ENCODE data around the gene BBX.
"Not testable (repeated sequence)": the region's sequence is repeated elsewhere in the genome, so short reads cannot be mapped to it uniquely, and the experiment has no call there.

The BBX gene

GRCh38 chr3:107682580-107682979 lies 159.8 kb downstream of the BBX start:
- DNase-seq (ENCODE audit: low read depth in 1 of 2, low spot score in 1 of 2): no peak

DNA sequence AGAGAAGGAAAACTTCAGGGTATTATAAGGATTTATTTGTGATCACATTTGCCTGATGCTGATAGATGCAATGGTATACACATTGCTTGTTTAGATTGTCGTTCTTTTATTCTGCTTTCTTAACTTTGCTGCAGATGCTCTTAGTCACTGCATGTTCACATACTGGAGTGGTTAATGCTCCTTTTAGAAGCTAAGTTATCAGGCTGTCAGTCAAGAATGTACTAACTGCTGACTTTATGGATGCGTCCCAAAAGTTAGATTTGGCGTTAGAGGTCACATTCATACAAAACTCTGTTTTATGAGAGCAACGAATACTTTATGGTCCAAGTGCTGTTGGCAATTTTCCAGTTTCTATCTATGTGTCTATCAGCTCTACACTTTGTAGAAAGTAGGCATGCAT lies 160.7 kb downstream of the BBX start:
- no peak for DNase-seq (ENCODE audit: low read depth in 1 of 2, low spot score in 1 of 2)

GRCh38 chr3:107684431-107684925 lies 161.7 kb downstream of the BBX start:
- no peak for DNase-seq (ENCODE audit: low read depth in 1 of 2, low spot score in 1 of 2)

DNA sequence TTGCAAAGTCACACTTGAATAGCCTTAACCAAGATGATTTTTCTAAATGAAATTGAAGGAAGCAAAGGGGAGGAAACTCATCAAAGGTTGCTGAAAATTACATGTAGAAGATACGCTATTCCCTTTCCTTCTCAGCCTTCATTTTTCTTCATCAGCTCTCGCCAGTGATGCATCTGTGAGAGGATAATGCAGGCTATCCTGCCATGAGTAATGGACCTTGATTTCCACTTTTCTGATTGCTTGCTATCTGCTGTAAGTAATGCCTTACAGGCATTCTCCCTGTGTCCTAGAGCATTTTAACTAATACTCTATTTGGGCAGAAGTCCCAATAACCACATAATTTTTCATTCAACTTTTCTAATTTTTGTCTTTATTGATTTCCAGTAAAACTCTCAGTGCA lies 162.6 kb downstream of the BBX start:
- no peak for DNase-seq (ENCODE audit: low read depth in 1 of 2, low spot score in 1 of 2)

DNA sequence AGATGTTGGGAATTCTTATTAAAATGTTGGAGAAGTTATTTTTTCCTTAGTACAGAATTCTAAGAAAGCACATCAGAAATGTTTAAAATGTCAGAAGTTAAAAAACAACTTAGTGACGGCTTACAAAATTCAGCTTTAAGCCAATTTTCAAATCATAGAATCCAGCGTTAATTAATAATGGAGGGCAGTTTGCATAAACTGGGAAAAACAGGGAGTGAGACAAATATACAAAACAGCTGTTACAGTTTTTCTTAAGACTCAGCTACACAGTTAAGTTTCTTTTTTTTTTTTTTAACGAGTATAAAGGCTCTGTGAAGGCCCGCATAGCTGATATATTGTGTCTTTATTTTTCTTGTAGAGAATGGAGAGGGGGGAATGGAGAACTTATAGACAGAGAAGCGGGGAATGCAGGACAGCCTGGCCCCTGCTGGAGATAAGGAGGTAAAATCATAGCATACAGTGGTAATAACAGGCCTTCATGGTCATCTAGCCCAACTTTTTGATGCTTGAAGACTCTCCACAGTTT lies 164.4 kb downstream of the BBX start:
- no peak for DNase-seq (ENCODE audit: low read depth in 1 of 2, low spot score in 1 of 2)

DNA sequence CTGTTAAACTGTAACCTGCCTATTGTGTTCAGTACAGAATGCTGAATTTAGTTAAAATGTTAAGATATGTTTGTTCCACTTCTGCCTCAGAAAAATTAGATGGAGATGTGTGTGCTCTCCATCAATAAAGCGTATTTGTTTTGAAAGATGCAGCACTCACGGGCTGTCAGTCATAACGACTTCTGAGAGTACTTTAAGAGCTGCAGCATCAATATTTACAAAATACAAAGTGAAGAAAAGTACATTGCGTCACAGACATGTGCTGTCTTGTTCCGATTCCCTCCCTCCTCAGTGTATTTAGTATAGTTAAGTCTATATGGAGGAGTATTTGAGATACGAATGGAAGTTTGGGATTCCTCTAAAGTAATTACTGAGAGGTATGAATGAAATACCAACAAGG lies 166.6 kb downstream of the BBX start:
- no peak for DNase-seq (ENCODE audit: low read depth in 1 of 2, low spot score in 1 of 2)

GRCh38 chr3:107690522-107691138 lies 167.9 kb downstream of the BBX start:
- peak in 1 of 2 donors; percentile 11 for DNase-seq (ENCODE audit: low read depth in 1 of 2, low spot score in 1 of 2)

- not testable (repeated sequence) for DNase-seq (ENCODE audit: low read depth in 1 of 2, low spot score in 1 of 2)
Measured at GRCh38 chr3:107691984-107692383, 169.2 kb downstream of the BBX start.

- not testable (repeated sequence) for DNase-seq (ENCODE audit: low read depth in 1 of 2, low spot score in 1 of 2)
Measured at GRCh38 chr3:107697348-107697747, 174.6 kb downstream of the BBX start.

DNA sequence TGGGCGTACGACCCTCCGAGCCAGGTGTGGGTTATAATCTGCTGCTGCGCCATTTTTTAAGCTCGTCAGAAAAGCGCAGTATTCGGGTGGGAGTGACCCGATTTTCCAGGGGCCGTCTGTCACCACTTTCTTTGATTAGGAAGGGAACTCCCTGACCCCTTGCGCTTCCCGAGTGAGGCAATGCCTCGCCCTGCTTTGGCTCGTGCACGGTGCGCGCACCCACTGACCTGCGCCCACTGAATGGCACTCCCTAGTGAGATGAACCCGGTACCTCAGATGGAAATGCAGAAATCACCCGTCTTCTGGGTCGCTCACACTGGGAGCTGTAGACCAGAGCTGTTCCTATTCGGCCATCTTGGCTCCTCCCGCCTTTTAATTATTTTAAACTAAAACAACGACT lies 175.1 kb downstream of the BBX start:
- not testable (repeated sequence) for DNase-seq (ENCODE audit: low read depth in 1 of 2, low spot score in 1 of 2)

DNA sequence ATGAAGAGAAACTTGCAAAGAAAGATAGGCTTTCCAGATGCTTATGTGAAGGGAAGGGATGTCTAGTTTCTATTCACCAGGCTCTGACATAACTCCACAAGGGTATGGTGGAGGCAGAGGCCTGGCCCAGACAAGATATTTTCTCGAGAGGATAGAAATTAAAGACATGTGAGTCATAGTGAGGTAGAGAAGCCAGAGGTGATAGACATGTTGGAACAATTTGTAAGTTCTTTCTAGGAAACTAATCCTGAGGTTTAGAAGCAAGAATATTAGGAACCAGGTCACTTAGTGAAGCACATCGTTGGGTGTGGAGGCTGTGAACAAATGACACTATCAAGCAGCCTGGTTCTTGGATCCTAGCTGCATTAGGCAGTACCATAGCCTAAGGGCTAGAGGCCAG lies 176.9 kb downstream of the BBX start:
- no peak for DNase-seq (ENCODE audit: low read depth in 1 of 2, low spot score in 1 of 2)

- DNase-seq (ENCODE audit: low read depth in 1 of 2, low spot score in 1 of 2): no peak
Measured at GRCh38 chr3:107701299-107701698, 178.5 kb downstream of the BBX start.

DNA sequence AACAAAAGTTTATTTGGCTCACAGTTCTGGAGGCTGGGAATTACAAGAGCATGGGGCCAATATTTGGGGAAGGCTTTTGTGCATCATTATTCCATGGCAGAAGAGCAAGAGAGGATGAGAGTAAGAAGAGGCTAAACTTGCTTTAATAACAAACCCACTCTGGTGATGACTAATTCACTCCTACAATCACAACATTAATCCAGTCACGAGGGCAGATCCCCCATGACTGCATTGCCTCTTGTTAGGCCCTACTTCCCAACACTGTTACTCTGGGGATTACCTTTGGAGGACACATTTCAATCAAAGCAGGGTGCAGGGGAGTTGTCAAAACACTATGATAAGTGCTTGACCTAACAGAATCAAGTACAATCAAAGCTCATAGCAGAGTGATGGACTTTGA lies 181.7 kb downstream of the BBX start:
- no peak for DNase-seq (ENCODE audit: low read depth in 1 of 2, low spot score in 1 of 2)

- DNase-seq (ENCODE audit: low read depth in 1 of 2, low spot score in 1 of 2): no peak
Measured at GRCh38 chr3:107705046-107705445, 182.3 kb downstream of the BBX start.

DNA sequence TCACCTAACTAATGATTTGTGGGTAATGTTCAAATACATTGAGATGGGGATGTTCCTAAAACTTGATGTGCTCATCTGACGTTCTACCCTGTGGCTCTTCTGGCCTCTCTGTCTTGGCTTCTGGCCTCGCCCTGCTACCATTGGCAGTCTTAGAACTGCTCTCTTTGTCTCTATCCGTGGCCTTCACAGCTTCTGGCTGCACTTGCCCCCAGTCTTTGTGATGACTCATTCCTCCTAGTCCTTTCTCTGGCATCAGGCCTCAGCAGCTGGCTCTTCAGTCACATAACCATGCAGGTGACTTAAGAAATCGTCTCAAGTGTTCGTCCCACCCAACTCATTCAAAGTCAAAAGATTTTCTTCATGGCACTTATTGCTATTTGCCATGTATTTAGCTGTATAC lies 188.1 kb downstream of the BBX start:
- no peak for DNase-seq (ENCODE audit: low read depth in 1 of 2, low spot score in 1 of 2)

DNA sequence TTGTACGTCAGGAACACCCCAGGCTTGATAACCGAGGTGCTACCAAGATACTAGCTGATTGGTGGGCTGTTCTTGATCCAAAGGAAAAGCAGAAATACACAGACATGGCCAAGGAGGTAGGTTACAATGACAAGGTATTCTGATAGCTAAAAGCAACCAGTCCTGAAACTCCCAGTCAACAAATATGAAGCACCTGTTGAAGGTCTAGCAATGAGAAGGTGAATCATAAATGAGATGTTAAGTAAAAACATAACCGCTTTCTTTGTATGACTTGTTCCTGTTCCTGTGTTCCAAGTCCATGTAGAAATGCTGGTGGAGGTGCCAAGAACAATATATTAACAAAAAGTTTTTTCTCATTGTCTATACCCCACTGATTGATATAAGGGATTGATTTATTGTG lies 194.0 kb downstream of the BBX start:
- no peak for DNase-seq (ENCODE audit: low read depth in 1 of 2, low spot score in 1 of 2)

GRCh38 chr3:107718547-107718946 lies 195.8 kb downstream of the BBX start:
- no peak for DNase-seq (ENCODE audit: low read depth in 1 of 2, low spot score in 1 of 2)

DNA sequence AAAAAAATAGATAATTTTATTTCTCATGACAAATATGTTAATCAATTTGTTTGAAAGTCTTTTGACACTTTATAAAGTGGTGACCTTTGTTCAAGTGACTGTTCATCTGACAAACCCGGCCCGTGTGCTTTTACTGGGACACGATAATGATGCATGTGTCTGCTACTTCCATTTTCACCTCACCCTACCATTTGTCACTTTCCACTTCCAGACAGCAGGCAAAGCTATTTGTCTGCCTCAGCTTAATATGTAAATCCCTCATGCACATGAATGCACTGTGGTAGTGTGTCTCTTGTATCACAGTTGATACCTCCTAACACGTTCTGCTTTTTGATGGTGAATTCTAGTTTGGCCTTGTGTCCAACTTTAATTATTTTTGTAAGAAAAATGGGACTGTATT lies 204.3 kb downstream of the BBX start:
- no peak for DNase-seq (ENCODE audit: low read depth in 1 of 2, low spot score in 1 of 2)

DNA sequence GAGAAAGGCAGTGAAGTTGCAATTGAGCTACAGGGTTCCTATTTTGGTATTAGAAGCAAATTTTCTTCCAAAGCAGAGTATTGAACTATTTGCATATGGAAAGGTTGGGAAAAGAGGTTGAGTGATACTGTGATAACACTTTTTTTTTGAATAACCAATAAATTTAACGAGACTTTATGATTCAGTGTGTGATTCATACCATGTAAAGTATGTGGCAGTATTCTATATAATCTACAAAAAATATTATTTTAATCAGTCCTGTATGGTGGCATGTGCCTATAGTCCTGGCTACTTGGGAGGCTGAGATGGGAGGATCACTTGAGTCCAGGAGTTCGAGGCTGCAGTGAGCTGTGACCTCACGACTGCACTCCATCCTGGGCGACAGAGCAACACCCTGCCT lies 206.9 kb downstream of the BBX start:
- no peak for DNase-seq (ENCODE audit: low read depth in 1 of 2, low spot score in 1 of 2)

- DNase-seq (ENCODE audit: low read depth in 1 of 2, low spot score in 1 of 2): no peak
Measured at GRCh38 chr3:107734317-107734716, 211.6 kb downstream of the BBX start.

DNA sequence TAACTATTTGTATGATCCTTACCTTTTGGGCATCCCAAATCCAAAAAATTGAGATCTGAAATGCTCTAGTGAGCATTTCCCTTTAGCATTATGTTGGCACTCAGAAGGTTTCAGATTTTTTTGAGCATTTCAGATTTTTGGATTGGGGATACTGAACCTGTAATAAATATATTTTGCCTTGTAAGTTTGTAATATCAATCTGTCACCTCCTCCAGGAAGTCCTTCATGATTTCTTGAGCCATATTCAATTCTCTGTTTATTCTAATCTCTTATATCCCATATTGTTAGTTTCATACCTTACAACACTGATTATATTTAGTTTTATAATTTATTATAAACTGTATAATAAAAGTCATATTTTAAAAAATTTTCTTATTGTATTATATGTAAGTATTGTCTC lies 215.2 kb downstream of the BBX start:
- DNase-seq (ENCODE audit: low read depth in 1 of 2, low spot score in 1 of 2): no peak

GRCh38 chr3:107738486-107739183 lies 215.9 kb downstream of the BBX start:
- DNase-seq (ENCODE audit: low read depth in 1 of 2, low spot score in 1 of 2): no peak

DNA sequence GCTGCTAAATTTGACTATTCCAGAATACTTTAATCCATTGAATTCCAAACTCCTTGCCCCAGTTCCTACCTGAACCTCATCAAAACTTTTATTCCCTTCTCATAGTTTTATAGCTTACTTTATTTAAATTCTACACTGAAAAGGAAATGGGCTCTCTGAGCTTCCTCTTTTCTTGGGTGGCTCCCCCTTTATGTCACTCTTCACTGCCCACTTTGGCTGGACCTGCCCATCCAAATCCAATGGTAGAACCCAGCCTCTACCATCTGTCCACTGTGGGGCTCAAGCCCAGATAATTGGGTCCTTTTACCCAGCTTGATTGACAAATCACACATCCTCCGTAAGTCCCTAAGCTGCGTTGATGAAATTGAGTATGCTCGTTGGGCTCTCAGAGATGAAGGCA lies 216.5 kb downstream of the BBX start:
- DNase-seq (ENCODE audit: low read depth in 1 of 2, low spot score in 1 of 2): no peak

All from activated CD4-positive, alpha-beta T cell treated with anti-CD3 and anti-CD28 coated beads, Interleukin-2, amount 50 U/mL, for 24 hours (primary cell).